Naive thymus-derived CD4-positive, alpha-beta T cell (primary cell): ENCODE data around the gene CXCL1. TPM values are rescaled to one million over a fixed set of nuclear protein-coding genes. Genes with fewer than 3 reads are reported as not detected.
A peak's percentile ranks its signal among the peaks of the same experiment; 100 is the strongest.

Experiments
- ATAC-seq: fragments of 150-1000 bp; cut with Tn5 transposase; 2 replicates; pipeline ENCODE4 v1.10.0; 2021; ENCODE audit warnings: mild to moderate bottlenecking, moderate library complexity
- CTCF ChIA-PET: fragments of 350-600 bp; sonication (Branson Sonifier 250); formaldehyde crosslinking; loops from one replicate; lab custom pipeline; 2021; ENCODE audit warnings: antibody characterized with exemption; lab: Charles Lee
- POLR2A ChIA-PET: fragments of 350-600 bp; sonication (Branson Sonifier 250); formaldehyde crosslinking; loops from one replicate; lab custom pipeline; 2021; ENCODE audit warnings: antibody characterized with exemption, inconsistent platforms; lab: Charles Lee
- DNase-seq, 9 donors: peaks; one replicate each; pipeline versions ENCODE4 v3.0.0 to v3.0.0-alpha.2; 2020 to 2022; ENCODE audit warnings: mixed read lengths in 1 of 9
- H3K27ac ChIP-seq: one replicate; pipeline ENCODE4 v1.7.0; 2013; ENCODE audit warnings: mild to moderate bottlenecking, low read depth, low read length, moderate library complexity
- H3K27me3 ChIP-seq, 2 donors: one replicate each; pipeline ENCODE4 v1.7.0; 2013; ENCODE audit warnings: low read length in 2 of 2, mild to moderate bottlenecking in 2 of 2, moderate library complexity in 2 of 2; ENCODE audit not compliant: control insufficient read depth in 2 of 2, insufficient read depth in 2 of 2
- H3K36me3 ChIP-seq, 3 experiments: 1 replicate in 2 of 3; 2 replicates in 1 of 3; pipeline ENCODE4 v1.7.0; 2013; ENCODE audit warnings: low read length in 3 of 3, mild to moderate bottlenecking in 3 of 3, moderate library complexity in 1 of 3; ENCODE audit not compliant: insufficient read depth in 3 of 3, control insufficient read depth in 2 of 3
- H3K4me1 ChIP-seq, 2 donors: one replicate each; pipeline ENCODE4 v1.7.0; 2013; ENCODE audit warnings: low read length in 2 of 2, mild to moderate bottlenecking in 2 of 2, moderate library complexity in 1 of 2; ENCODE audit not compliant: control insufficient read depth in 2 of 2, insufficient read depth in 2 of 2
- H3K4me3 ChIP-seq: 2 replicates; pipeline ENCODE4 v1.7.0; 2013; ENCODE audit warnings: mild to moderate bottlenecking, low read length
- H3K9me3 ChIP-seq, 3 experiments: 1 replicate in 2 of 3; 2 replicates in 1 of 3; pipeline ENCODE4 v1.7.0; 2013; ENCODE audit warnings: low read length in 3 of 3; ENCODE audit not compliant: control insufficient read depth in 2 of 3
- H3K27ac Mint-ChIP-seq, 9 donors: one replicate each; pipeline ENCODE4 v1.8.0; 2020 to 2022; ENCODE audit warnings: mixed read lengths in 9 of 9, mild to moderate bottlenecking in 8 of 9, moderate library complexity in 5 of 9, inconsistent platforms in 2 of 9
- H3K27me3 Mint-ChIP-seq, 5 donors: one replicate each; pipeline ENCODE4 v1.8.0; 2021 to 2022; ENCODE audit warnings: mixed read lengths in 5 of 5, mild to moderate bottlenecking in 1 of 5
- H3K36me3 Mint-ChIP-seq, 5 donors: one replicate each; pipeline ENCODE4 v1.8.0; 2020 to 2022; ENCODE audit warnings: mixed read lengths in 5 of 5, mild to moderate bottlenecking in 3 of 5, inconsistent platforms in 1 of 5
- H3K4me1 Mint-ChIP-seq, 7 donors: one replicate each; pipeline ENCODE4 v1.8.0; 2020 to 2022; ENCODE audit warnings: mixed read lengths in 7 of 7, mild to moderate bottlenecking in 3 of 7, inconsistent platforms in 1 of 7
- H3K4me3 Mint-ChIP-seq, 10 donors: one replicate each; pipeline ENCODE4 v1.8.0; 2020 to 2022; ENCODE audit warnings: mild to moderate bottlenecking in 10 of 10, mixed read lengths in 10 of 10, moderate library complexity in 6 of 10, inconsistent platforms in 2 of 10
- H3K9me3 Mint-ChIP-seq, 11 donors: one replicate each; pipeline ENCODE4 v1.8.0; 2020 to 2022; ENCODE audit warnings: mixed read lengths in 11 of 11, mild to moderate bottlenecking in 4 of 11, inconsistent platforms in 1 of 11, moderate library complexity in 1 of 11
- intact Hi-C, 2 donors: fragments of 100-400 bp; cut with micrococcal nuclease; formaldehyde crosslinking; loops; one replicate each; pipeline ENCODE4 v1.15.1; 2023
- polyA plus RNA-seq, 2 donors: library from polyadenylated mRNA; unstranded; fragments of 300-500 nt; fragmentation: Illumina TruSeq; gene quantifications; one replicate each; pipeline ENCODE4 v1.2.3, GENCODE V29; 2021
- total RNA-seq, 6 experiments: library from RNA in 5 of 6; stranded (reverse) in 5 of 6; gene quantifications; 1 replicate in 5 of 6; 2 replicates in 1 of 6; pipeline ENCODE4 v1.2.3 and lab custom pipeline; 2021 to 2026

CXCL1 gene
- total and polyA plus RNA-seq, 7 experiments from 2014 or later, result 0.56 to 3.3 TPM; not detected in 5

DNA sequence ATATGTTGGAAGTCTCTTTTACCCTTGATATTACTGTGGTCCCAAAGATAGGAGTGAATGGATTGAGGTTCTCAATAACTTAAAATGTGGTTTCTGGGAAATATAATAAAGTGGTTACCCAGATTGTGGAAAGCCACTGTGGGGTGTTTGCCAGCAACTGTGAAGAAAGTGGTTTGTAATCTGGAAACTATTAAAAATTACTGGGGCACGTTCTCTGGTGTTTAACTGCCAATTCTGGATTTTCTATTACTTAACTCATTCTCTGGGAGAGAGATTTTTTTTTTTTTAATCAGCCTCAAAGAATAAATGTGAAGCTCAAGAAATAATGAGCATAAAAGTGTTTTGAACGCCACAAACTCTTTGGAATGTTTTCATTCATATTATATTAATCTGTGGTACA is 37.6 kb upstream of the CXCL1 start:
- H3K9me3 Mint-ChIP-seq, result peaks cover 0 to 17% (median 4%) of the 10 kb centered on the region in 11 donors
- ChIA-PET POLR2A (no interaction called here), CTCF (no interaction called here)
- intact Hi-C loops, result no loop called here
- DNase-seq (no peak), ATAC-seq (no peak)
- peaks cover 0 to 4% (median 0%) of the 10 kb centered on the region in 5 donors for H3K27me3 Mint-ChIP-seq
- no peaks in the 10 kb centered on the region for H3K27me3 ChIP-seq
- H3K9me3 ChIP-seq, result no peaks in the 10 kb centered on the region
- no peaks in the 10 kb centered on the region for H3K4me1 ChIP-seq
- H3K36me3 ChIP-seq, result no peaks in the 10 kb centered on the region
- H3K36me3 Mint-ChIP-seq, result peaks cover 0 to 3% (median 0%) of the 10 kb centered on the region in 5 donors
- H3K27ac Mint-ChIP-seq, result no peak overlapping the region
- H3K4me3 ChIP-seq, result no peak overlapping the region
- no peaks in the 10 kb centered on the region for H3K4me1 Mint-ChIP-seq
- H3K27ac ChIP-seq, result no peak overlapping the region
- H3K4me3 Mint-ChIP-seq, result no peak overlapping the region

GRCh38 chr4:73832651-73833237 is 36.4 kb upstream of the CXCL1 start:
- H3K27ac Mint-ChIP-seq, result no peak overlapping the region
- peaks cover 0 to 4% (median 0%) of the 10 kb centered on the region in 7 donors for H3K4me1 Mint-ChIP-seq
- H3K9me3 Mint-ChIP-seq, result peaks cover 0 to 11% (median 3%) of the 10 kb centered on the region in 11 donors
- H3K27me3 ChIP-seq, result no peaks in the 10 kb centered on the region
- H3K4me3 ChIP-seq, result no peak overlapping the region
- no peaks in the 10 kb centered on the region for H3K36me3 ChIP-seq
- POLR2A ChIA-PET, result no interaction called here
- no peak for DNase-seq
- H3K36me3 Mint-ChIP-seq, result peaks cover 0 to 5% (median 0%) of the 10 kb centered on the region in 5 donors
- intact Hi-C loops, result no loop called here
- no peaks in the 10 kb centered on the region for H3K9me3 ChIP-seq
- CTCF ChIA-PET, result no interaction called here
- peaks cover 6 to 15% (median 10%) of the 10 kb centered on the region in 5 donors for H3K27me3 Mint-ChIP-seq
- no peak for ATAC-seq
- H3K4me3 Mint-ChIP-seq, result no peak overlapping the region
- H3K27ac ChIP-seq, result no peak overlapping the region
- no peaks in the 10 kb centered on the region for H3K4me1 ChIP-seq

DNA sequence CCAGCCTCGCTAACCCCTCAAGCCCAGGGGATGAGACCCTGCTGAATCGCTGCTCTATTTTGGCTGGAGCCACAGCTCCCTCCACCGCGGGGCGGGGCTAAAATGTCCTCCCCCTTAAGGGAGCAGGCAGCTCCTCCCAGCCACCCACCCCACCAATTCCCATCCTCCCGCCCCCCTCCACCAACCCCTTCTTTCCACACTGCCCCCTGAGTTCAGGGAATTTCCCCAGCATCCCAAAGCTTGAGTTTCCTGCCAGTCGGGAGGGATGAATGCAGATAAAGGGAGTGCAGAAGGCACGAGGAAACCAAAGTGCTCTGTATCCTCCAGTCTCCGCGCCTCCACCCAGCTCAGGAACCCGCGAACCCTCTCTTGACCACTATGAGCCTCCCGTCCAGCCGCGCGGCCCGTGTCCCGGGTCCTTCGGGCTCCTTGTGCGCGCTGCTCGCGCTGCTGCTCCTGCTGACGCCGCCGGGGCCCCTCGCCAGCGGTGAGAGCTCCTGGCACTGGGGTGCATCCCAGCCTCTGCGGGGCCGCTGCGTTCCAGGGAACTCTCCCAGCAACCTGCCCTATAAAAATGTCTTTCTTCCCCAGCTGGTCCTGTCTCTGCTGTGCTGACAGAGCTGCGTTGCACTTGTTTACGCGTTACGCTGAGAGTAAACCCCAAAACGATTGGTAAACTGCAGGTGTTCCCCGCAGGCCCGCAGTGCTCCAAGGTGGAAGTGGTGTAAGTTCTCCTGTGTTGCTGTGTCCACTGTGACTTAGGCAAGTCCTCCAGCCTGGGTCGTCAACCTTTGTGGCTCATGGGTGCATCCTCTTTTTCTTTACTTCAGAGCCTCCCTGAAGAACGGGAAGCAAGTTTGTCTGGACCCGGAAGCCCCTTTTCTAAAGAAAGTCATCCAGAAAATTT is 32.6 kb upstream of the CXCL1 start, which contains the start of gene CXCL6:
Gene CXCL6 (plus strand): TSS at position 306 of the 907 bp plus-strand sequence. CDS start 73 bp downstream, at position 379.
- Histone ChIP-seq H3K36me3 (no peaks in the 10 kb centered on the region), H3K4me1 (no peaks in the 10 kb centered on the region), H3K27ac (no peak within 1 kb of the TSS), H3K9me3 (no peaks in the 10 kb centered on the region), H3K4me3 (no peak within 1 kb of the TSS), H3K27me3 (no peaks in the 10 kb centered on the region)
- H3K36me3 Mint-ChIP-seq, result peaks cover 0 to 5% (median 0%) of the 10 kb centered on the region in 5 donors
- ChIA-PET POLR2A (no interaction called here), CTCF (no interaction called here)
- no peak within 1 kb of the TSS for H3K27ac Mint-ChIP-seq
- peak within 1 kb of the TSS in 1 of 10 donors; percentile 49 for H3K4me3 Mint-ChIP-seq
- DNase-seq (no peak), ATAC-seq (peak; percentile 54)
- H3K27me3 Mint-ChIP-seq, result peaks cover 14 to 30% (median 18%) of the 10 kb centered on the region in 5 donors
- intact Hi-C loops, result no loop called here
- H3K9me3 Mint-ChIP-seq, result peaks cover 0 to 11% (median 0%) of the 10 kb centered on the region in 11 donors
- peaks cover 0 to 4% (median 0%) of the 10 kb centered on the region in 7 donors for H3K4me1 Mint-ChIP-seq

DNA sequence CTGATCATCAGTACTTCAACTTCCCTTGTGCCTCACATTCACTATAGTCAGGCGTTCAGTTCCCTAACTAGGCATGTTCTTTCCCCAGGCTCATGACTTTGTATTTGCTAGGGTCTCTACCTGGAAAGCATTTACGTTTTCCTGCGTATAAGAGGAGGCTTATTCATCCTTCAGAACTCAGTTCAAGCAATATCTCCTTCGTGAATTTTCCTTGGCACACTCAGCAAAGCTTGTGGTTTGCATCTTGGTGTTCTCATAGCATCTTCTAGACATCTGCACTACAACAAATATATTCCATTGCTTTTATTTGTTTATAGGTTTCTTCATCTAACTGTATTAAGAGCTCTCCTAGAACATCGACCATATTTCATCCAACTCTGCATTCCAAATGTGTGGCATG is 30.1 kb upstream of the CXCL1 start:
- Histone ChIP-seq H3K27ac (no peak overlapping the region), H3K9me3 (no peaks in the 10 kb centered on the region), H3K27me3 (no peaks in the 10 kb centered on the region), H3K4me3 (no peak overlapping the region), H3K36me3 (no peaks in the 10 kb centered on the region), H3K4me1 (no peaks in the 10 kb centered on the region)
- Mint-ChIP-seq H3K4me1 (peaks cover 0 to 4% (median 0%) of the 10 kb centered on the region in 7 donors), H3K27ac (no peak overlapping the region), H3K9me3 (peaks cover 0 to 6% (median 1%) of the 10 kb centered on the region in 11 donors), H3K36me3 (peaks cover 0 to 5% (median 0%) of the 10 kb centered on the region in 5 donors), H3K27me3 (peaks cover 14 to 30% (median 24%) of the 10 kb centered on the region in 5 donors), H3K4me3 (no peak overlapping the region)
- intact Hi-C loops, result no loop called here
- ChIA-PET CTCF (no interaction called here), POLR2A (no interaction called here)
- ATAC-seq (no peak), DNase-seq (no peak)

GRCh38 chr4:73839715-73840114 is 29.5 kb upstream of the CXCL1 start:
- H3K4me1 Mint-ChIP-seq, result peaks cover 0 to 4% (median 0%) of the 10 kb centered on the region in 7 donors
- CTCF ChIA-PET, result no interaction called here

DNA sequence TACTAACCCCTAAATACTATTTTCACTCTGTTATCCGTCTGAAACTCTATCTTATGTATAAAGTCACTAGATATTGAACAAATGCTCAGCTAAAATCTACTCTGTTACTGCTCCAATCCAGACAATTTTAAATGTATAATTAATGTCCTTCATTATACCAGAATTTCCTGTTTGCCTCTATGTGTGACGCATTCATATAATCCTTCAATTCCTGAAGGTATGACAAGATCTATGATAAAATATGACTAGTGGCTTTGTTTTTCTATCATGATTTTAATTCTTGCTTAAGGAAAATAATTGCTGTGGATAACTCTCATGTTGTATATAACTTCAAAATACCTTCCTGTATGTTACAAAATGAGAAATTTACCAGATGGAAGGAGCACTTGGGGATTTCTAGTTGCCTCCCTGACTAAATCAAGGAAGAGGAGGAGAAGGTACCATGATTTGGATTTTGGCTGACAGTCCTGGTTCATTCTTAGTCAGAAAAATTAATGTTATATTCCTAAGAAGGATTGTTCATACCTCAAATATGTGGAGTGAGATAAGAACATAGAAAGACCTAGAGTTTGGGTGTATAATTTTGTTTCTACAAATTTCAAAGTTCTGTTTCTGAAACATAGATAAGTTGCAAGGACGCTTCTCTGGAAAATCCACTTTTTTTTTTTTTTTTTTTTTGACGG is 27.8 kb upstream of the CXCL1 start:
- Mint-ChIP-seq H3K27ac (no peak overlapping the region), H3K36me3 (peaks cover 0 to 5% (median 0%) of the 10 kb centered on the region in 5 donors), H3K27me3 (peaks cover 18 to 27% (median 27%) of the 10 kb centered on the region in 5 donors), H3K9me3 (peaks cover 0 to 6% (median 1%) of the 10 kb centered on the region in 11 donors), H3K4me3 (no peak overlapping the region), H3K4me1 (peaks cover 0 to 4% (median 0%) of the 10 kb centered on the region in 7 donors)
- DNase-seq (no peak), ATAC-seq (no peak)
- POLR2A ChIA-PET, result no interaction called here
- Histone ChIP-seq H3K27me3 (no peaks in the 10 kb centered on the region), H3K9me3 (no peaks in the 10 kb centered on the region), H3K4me1 (no peaks in the 10 kb centered on the region), H3K4me3 (no peak overlapping the region), H3K27ac (no peak overlapping the region), H3K36me3 (no peaks in the 10 kb centered on the region)
- CTCF ChIA-PET, result no interaction called here
- intact Hi-C loops, result no loop called here

More at GRCh38 chr4:73839715-73840114, 29.5 kb upstream of the CXCL1 start:
- Histone ChIP-seq H3K36me3 (no peaks in the 10 kb centered on the region), H3K9me3 (no peaks in the 10 kb centered on the region), H3K27ac (no peak overlapping the region), H3K4me1 (no peaks in the 10 kb centered on the region), H3K27me3 (no peaks in the 10 kb centered on the region), H3K4me3 (no peak overlapping the region)
- H3K27ac Mint-ChIP-seq, result no peak overlapping the region
- H3K27me3 Mint-ChIP-seq, result peaks cover 14 to 30% (median 26%) of the 10 kb centered on the region in 5 donors
- DNase-seq (no peak), ATAC-seq (no peak)
- POLR2A ChIA-PET, result no interaction called here
- peaks cover 0 to 6% (median 1%) of the 10 kb centered on the region in 11 donors for H3K9me3 Mint-ChIP-seq
- H3K36me3 Mint-ChIP-seq, result peaks cover 0 to 5% (median 0%) of the 10 kb centered on the region in 5 donors
- H3K4me3 Mint-ChIP-seq, result no peak overlapping the region
- intact Hi-C loops, result no loop called here
